ENCODE data around the gene FBN1.

FBN1 gene

DNA sequence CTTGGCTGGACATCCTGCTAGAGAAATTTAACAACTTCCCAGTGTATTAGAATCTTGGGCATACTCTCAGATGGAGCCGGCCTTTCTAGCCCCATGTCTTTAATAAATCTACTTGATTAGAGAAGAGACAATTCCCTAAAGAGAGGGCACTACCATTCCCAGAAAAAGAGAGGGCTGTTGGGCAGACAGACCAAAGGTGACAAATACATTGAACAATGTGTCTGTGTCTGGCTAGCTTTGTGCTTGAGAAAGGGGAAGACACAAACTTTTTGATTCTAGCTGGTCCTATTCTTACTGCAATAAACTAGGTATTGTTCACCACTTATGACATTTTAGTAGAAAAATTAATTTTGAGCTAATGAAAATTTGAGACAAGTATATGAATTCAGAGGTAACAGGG is 256.6 kb downstream of the FBN1 start:
- no peak for DNase-seq

- DNase-seq = no peak
Measured at GRCh38 chr15:48388016-48388851, 257.3 kb downstream of the FBN1 start.

- no peak for DNase-seq
Measured at GRCh38 chr15:48385031-48385830, 260.3 kb downstream of the FBN1 start.

DNA sequence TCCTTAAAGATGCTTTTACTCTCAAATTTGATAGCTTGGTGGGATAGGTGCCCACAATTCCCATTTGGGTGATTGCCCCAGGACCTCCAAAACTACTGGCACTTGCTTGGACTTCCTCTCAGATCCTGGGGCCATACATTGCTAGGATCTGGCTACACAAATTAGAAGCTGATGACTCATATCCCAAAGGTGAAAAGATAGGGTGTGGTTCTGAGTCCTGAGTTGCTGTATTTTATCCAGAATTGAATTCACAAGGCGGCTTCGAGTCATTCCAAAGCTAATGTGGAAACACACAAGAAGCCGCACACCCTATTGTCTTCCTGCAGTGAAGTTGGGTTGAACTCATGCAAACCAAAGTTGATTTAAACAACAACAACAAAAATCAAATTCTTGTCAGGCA is 260.9 kb downstream of the FBN1 start:
- no peak for DNase-seq

GRCh38 chr15:48383031-48383430 is 262.5 kb downstream of the FBN1 start:
- no peak for DNase-seq

- no peak for DNase-seq
Measured at GRCh38 chr15:48381861-48382260, 263.6 kb downstream of the FBN1 start.

DNA sequence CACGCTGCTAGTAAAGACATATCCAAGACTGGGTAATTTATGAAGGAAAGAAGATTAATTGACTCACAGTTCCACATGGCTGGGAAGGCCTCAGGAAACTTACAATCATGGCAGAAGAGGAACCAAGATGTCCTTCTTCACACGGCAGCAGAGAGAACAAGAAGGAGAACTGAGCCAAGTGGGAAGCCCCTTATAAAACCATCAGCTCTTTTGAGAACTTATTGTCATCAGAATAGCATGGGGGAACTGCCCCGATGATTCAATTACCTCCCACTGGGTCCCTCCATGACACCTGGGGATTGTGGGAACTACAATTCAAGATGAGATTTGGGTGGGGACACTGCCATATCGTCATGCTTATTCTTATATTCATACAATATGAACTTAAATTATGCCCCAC is 265.3 kb downstream of the FBN1 start:
- no peak for DNase-seq

DNA sequence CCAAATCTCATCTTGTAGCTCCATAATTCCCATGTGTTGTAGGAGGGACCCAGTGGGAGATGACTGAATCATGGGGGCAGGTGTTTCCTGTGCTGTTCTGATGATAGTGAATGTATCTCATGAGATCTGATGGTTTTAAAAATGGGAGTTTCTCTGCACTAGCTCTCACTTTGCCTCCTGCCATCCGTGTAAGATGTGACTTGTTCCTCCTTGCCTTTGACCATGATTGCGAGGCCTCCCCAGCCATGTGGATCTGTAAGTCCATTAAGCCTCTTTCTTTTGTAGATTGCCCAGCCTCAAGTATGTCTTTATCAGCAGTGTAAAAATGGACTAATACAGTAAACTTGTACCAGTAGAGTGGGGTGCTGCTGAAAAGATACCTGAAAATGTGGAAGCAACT is 269.7 kb downstream of the FBN1 start:
- DNase-seq = no peak

- no peak for DNase-seq
Measured at GRCh38 chr15:48374472-48374871, 271.0 kb downstream of the FBN1 start.

DNA sequence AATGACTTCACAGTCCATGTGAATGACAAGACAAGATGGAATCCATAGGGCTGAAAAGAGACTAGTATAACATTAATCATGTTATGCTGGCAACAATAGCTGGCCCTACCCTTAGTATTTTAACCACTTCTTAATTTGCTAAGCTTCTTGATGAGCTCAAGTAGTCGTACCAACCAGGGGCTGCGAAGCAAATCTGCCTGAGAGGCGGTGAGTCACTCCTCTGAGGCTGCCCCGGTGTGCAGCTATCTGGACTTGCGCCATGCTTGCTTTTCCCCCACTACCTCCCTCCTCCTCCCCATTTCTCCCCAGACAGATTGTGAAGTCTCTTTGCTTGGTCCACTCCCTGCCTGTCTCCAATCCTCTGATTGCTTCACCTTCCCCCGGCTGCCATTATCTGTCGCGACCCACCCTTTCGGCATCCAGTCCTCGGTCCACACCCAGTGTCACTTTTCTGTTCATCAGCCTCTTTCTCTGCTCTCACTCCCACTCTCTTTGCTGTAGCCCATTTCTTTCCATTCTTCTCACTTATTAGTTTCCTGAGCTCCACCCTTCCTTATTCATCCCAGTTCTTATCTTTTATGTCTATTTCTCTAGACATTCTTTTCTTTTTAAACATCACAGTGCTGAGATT is 271.6 kb downstream of the FBN1 start:
- peak; percentile 4 for DNase-seq

DNA sequence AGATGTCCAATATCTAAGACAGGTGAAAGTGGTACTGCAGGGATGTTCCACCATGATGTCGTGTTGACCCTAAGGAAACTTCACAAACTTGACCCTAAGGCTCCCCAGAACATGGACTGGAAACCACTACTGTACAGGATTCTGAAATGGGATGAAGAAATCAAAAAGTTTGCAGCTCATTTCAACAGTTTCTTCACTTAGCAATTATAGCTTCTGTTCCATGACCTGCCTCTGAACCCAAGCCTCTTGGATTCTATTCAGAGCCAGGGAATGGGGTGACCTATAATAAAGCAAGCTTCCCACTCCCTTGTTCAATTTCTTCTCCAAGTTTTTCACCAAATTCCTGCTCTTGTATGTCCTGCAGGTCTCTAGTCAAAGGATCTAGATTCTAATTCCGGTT is 273.5 kb downstream of the FBN1 start:
- no peak for DNase-seq

DNA sequence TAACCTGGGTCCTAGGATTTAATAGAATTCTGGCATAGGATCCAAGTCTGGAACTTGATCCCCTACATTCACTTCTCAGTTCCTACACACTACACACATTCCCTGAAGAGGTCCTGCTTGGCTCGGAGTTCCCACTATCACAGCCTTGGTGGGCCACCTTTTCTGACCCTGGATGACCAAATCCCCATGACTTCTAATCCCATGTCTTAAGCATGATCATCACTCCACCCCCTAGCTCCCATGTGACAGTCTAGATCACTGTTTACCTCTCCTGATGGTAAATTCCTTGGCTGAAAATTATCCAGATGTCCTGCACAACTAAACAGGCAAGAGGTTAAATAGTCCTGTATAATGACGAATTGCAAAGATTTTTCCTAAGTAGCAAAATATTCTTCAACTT is 274.0 kb downstream of the FBN1 start:
- no peak for DNase-seq

GRCh38 chr15:48370460-48370859 is 275.0 kb downstream of the FBN1 start:
- DNase-seq = no peak

GRCh38 chr15:48367483-48367882 is 278.0 kb downstream of the FBN1 start:
- no peak for DNase-seq

DNA sequence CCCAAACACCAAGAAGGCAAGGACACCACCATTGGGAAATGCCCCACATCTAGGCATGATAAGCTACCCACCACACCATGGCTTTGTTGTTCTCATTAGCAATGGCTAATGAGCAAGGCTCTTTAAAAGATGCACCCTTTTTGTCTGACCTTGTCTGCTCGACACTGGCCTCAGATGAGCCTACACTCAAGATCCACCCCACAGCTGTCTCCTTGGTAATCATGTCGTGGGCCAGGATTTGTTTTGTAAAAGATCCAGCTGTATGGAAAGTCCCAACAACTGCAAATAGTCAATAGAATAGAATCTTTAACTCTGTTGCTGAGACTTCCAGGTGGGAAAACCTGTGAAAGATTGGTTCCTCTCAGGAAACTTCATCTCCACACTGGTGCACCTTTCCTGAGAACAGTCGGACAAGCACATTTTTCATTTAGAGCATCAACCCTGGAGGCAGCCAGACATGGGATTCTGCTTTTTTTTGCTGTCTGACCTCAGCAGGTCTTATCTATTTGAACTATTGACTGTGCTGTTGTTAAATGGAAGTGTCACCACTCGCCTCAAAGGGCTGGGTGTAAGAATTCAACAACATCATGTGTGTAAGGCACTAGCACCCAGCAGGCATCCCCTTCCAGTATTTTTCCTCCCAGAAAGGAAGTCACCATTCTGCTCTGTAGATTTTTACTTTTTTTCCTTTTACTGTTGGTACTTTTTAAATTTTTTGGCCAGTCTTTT is 278.8 kb downstream of the FBN1 start:
- no peak for DNase-seq

DNA sequence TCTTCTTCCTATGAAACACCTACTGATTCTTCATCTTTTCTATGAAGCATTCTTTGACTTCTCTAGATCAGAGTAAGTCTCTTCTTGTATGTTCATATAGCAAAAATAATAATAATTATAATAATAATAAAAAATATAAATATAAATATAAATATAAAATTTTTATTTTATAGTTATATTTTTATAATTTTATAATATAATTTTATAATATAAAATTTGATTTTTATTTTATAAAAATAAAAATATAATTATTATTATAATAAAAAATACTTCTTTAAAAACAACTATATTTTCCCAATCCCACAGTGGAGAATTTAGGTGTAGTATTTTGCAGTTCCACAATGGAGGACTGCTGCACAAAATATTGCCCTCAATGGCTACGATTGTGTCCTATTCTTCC is 279.9 kb downstream of the FBN1 start:
- no peak for DNase-seq

DNA sequence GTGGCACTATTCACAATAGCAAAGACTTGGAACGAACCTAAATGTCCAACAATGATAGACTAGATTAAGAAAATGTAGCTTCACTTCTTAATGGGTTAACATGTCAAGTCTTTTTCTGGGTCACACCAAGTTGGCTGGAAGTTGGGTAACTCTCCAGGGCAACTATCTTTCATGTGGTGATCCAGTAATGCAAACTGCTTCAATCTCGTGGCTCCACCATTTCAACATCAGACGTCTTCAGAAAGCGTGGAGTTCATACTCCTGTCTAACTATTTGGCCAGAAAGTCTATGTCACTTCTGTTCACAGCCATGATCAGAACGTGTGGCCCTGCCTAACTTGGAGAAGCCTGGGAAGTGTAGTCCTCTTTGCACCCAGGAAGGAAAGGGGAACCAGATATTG is 282.0 kb downstream of the FBN1 start:
- DNase-seq = no peak

- DNase-seq = no peak
Measured at GRCh38 chr15:48361685-48362084, 283.8 kb downstream of the FBN1 start.

- no peak for DNase-seq
Measured at GRCh38 chr15:48360841-48361240, 284.7 kb downstream of the FBN1 start.
